HG02884 (cell line): ENCODE measurements around the gene RABGAP1.

Experiments
- ATAC-seq: cut with Tn5 transposase; IDR thresholded peaks from one replicate; pipeline ENCODE4 v1.9.1; 2021; ENCODE audit warnings: mild to moderate bottlenecking, moderate library complexity; ENCODE audit not compliant: unreplicated experiment

Gene RABGAP1

DNA sequence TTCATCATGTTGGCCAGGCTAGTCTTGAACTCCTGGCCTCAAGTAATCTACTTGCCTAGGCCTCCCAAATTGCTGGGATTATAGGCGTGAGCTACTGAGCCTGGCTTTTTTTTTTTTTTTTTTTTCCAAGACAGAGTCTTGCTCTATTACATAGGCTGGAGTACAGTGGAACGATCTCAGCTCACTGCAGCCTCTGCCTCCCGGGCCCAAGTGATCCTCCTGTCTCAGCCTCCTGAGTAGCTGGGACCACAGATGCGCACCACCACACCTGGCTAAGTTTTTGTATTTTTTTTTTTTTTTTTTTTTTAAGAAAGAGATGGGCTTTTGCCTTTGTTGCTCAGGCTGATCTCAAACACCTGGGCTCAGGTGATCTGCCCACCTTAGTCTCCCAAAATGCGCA, 66.4 kb downstream of the RABGAP1 start:
- ATAC-seq, result no peak

DNA sequence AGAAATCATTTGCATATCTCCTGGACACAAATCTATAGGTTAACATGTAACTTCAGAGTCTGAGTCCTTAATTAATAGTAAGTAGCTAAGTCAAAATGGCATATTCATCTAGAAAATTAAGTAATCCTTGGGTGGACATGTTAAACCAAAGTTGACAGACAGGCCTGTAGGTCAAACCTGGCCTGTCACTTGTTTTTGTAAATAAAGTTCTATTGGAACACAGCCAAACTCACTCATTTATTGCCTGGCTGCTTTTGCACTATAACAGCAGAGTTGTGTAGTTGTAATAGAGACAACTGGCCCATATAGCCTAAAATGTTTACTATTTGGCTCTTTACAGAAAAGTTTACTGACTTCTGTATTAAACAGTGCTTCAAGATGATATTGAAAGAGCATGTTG, 68.1 kb downstream of the RABGAP1 start:
- no peak for ATAC-seq

DNA sequence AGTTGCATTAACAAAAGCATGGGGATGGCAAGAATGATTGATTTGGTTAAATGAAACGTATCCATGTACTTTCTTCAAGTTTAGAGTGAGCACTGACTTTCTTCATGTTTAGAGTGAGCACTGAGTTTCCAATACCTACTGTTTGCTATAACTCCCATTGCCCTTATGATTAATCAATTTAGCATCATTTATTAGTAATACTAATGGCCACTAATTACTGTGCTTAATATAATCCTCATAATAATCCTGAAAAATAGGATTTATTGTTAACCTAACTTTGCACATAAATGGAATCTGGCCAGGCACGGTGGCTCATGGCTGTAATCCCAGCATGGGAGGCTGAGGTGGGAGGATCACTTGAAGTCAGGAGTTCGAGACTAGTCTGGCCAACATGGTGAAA, 70.6 kb downstream of the RABGAP1 start:
- no peak for ATAC-seq

DNA sequence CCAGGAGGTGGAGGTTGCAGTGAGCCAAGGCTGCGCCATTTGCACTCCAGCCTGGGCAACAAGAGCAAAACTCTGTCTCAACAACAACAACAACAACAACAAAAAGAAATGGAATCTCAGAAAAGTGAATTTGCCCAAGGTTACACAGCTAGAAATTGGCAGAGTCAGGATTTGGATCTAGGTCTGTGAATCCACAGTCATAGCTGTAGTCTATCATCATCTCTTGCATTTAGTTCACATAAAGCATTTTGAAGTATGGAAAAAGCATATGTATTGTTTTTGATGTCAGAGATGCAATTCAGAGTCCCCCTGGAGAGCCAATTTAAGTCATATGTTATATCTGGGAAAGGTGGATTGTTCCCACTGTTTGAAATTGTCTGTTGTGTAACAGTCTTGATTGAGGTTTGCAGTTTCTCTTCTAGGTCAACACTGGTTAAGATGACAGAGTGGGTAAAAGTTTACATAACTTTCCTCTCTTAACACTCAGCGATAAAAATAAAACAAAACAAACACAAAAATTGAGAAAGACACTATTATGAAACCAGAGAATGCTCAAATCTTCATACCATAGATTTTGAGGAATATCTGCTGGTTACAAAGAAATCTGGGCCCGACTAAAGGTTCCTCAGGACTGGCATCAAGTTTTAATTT, 71.2 kb downstream of the RABGAP1 start:
- no peak for ATAC-seq

DNA sequence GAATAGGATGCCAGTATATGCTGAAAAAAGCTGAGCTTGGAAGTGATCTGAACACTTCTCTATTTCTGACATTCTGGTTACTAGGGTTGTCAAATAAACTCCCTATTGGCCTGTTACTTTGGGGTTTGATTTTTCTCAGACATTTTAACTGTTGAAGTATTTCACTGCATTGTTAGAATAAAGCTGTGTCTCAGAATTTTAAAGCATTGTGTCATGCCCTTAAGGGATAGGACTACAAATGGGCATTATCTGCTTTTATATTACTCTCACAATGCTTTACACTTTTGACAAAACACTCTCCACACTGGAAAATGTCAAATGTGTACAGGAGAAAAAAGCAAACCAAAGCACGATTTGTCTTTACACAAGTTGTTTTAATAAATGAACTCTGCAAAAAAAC, 75.8 kb downstream of the RABGAP1 start:
- no peak for ATAC-seq

DNA sequence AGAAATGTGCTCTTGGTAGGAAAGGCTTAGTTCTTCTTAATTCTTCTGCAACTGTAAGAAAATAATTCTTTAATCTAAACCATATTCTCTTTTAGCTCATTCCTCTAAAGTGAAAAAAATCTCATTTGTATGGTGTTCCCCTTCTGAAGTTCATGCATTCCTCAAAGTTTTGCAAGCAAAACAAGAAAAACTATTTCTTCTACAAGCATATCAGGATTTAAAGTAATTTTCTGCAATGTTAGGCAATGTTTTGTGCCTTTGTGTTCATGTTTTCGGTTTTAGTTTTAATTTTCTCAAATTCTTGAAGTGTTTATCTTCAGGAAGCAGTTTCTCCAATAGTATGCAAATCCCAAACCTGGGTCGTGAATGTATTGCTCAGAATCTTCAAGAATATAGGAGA, 80.0 kb downstream of the RABGAP1 start:
- ATAC-seq, result no peak

DNA sequence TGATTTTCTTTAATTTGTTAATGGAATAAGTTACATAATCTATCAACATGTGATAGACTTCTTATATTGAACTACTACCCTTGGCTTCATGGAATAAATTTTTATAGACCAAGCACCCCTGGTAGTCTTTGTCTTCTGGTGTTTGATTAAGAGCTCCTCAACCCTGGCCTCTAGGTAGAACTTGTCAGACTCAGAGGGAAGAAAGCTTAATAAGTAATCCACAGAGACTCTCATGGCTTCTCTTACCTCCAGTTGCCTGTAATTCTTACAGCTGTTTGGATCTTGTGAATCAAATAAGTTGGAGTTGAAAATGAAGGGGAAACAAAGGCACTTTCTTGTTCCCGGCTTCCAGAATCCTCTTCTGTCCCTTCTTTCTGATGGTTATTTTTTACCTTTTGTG, 85.6 kb downstream of the RABGAP1 start:
- ATAC-seq, result no peak

DNA sequence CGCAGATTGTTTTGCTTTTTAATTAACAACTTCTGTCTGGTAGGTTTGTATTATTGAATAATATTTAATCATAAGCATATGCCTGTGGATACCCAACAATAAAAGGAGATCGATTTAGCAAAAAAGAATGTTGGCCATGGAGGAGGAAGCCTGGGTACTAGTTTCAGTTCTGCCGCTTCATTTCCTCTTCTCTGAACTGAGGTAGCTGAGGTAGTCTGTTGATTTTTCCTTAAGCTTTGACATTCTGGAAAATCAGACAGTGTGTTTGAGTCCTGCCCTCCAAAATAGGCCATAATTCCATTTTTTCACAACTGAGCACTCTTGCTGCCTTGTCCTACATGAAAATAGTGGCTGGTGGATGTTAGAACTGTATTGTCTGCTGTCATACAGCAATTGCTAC, 86.7 kb downstream of the RABGAP1 start:
- no peak for ATAC-seq

DNA sequence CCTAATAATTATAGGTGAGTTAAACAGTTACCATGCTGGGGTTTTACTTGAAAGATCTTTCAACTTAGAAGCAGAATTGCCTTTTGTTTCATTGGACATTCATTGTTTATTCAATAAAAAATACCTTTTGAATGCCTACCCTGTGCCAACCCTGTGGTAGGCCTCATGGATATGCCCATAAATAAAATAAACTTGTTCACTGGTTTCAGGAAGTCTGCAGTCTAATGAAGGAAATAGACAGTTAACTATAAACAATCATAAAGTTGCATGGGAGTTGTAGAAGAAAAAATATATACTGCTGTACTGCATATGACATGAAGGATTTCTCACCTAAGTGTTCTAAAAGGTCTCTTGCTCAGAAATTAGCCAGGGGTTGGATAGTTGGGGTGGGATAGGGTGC, 87.3 kb downstream of the RABGAP1 start:
- no peak for ATAC-seq

DNA sequence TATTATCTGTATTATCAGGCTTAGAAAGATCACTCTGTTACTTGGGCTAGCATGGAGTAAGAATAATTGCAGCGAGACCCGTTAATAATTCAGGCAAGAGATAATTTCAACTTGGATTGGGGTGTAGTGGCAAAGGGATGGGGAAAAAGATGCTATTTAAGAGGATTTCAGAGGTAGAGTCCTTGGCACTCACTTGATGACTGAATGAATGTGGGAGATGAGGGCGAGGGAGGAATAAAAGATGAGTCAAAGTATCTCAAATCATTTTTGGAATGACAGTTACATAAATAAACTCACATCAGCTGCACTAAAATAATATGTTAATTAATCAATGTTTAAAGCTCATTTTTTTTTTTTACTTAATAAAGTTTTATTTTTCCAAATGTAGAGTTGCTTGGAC, 88.2 kb downstream of the RABGAP1 start:
- no peak for ATAC-seq

DNA sequence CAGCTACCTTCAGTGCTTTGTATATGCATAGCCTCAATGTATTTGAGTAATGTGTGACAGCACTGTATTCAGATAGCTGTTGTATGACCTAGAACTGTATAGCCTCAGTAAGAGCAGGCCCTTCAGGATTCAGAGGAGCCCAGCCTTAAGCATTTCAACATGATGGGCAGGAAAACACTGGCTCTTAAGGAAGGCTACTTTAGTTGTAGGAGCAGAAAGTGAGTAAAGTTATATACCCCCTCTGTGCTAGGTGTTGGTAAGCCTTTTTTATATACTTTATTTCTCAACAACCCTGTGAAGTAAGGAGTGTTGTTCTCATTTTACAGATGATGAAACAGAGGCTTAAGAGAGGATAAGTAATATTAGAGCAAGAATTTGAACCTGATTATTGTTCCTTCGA, 91.1 kb downstream of the RABGAP1 start:
- ATAC-seq, result no peak

DNA sequence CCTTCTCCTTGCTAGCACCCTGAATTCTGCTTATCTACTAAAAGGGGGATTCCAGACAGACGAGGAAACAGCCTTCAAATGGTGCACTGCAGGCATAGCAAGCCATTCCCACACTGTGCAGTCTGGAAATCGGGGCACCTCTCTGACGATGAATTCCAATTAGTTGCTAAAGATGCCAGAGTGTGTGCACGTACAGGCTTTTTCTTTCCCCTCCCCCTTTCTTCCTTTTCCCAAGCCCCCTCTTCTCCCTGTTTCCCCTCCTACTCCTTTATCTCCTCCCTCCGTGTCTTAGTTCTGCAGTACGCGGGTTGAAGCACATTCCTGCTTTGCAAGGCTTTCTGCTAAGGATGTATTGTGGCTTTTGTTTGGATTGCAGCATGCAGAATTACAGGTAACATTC, 92.5 kb downstream of the RABGAP1 start, which contains the start of gene GPR21:
TSS of gene GPR21 (plus strand) at position 316 of the 400 bp plus-strand sequence. CDS start 900 bp downstream, outside the sequence.
- no peak for ATAC-seq

DNA sequence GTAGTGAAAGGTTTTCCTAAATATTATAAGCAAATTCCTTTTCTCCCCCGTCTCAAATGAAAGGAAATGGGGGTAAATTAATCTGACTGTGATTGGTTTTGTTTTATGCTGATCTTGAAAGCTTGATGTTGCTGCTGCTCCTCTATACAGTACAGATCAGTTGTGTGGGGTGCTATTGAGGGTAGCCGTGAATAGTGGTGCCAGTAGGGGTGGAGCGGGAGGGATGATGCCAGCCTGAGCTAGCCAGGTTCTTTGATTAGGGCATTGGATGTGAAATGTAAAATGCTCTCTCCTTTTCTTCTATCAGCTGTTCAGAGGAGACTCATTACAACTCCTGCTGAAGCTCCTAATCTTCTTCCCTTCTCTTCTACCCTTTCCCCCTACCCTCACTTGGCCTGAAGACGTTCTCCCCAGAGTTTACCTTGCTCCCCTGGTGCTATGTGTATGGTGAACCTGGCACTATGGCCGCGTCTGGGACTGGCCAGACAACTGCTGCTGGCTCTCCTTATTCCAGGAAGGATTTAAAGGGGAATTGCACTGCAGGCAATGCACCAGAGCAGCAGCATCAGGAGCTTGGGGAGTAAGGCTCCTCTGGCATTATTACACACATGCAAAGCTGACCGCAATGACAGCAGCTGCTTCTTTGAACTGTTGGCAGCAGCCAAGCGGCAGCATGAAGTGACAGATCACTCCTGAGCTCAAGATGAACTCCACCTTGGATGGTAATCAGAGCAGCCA, 93.2 kb downstream of the RABGAP1 start:
- no peak for ATAC-seq

DNA sequence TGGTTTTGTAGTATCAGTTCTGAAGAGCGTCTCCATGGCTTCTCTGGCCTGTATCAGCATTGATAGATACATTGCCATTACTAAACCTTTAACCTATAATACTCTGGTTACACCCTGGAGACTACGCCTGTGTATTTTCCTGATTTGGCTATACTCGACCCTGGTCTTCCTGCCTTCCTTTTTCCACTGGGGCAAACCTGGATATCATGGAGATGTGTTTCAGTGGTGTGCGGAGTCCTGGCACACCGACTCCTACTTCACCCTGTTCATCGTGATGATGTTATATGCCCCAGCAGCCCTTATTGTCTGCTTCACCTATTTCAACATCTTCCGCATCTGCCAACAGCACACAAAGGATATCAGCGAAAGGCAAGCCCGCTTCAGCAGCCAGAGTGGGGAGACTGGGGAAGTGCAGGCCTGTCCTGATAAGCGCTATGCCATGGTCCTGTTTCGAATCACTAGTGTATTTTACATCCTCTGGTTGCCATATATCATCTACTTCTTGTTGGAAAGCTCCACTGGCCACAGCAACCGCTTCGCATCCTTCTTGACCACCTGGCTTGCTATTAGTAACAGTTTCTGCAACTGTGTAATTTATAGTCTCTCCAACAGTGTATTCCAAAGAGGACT, 94.2 kb downstream of the RABGAP1 start:
- ATAC-seq, result no peak

DNA sequence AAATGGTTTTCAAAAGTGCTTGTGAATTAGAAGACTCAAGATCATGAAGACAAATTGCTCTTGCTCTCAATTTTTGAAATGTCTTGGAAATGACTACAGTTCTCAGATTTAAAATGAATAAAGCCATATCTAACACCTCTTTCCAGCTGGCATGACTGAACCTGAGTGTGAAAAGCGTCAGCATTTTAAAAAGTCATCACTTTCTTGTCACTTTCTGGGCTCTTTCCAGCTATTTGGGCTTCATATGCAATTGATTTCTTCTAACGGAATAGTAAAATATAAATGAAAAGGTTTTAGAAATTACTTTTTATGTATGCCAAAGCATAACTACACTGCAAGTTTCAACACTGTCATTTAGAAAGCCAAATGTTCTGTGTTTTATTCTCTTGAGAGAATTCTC, 95.0 kb downstream of the RABGAP1 start:
- ATAC-seq, result no peak

DNA sequence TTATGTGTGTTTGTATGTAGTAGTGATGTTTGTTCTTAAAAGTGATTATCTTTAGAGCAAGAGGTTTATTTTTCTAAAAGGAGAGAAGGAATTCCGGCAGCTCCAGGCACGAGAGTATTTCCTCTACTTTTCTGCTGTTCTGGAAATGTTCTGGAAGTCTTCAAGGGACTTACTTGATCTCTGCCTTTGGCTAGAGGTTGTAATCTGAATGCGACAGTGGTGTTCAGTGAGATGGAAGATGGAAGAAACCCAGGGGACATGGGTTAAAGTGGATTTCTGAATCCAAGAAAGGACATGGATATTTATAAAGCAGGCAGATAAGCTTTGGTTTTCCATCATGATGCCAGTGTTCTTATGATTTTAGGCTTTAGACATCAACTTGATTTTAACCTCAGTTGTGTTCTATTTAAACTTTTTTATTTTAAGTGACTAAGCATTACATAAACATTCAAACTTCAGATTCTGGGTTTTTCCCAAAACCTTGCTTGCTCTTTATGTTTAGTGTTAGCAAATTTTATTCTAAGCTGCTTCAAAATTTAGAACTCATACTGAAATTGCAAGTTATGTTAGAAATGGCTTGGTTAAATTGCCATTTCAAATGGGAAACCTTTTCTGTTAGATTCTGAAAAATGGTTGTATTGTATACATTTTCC, 96.2 kb downstream of the RABGAP1 start:
- no peak for ATAC-seq

DNA sequence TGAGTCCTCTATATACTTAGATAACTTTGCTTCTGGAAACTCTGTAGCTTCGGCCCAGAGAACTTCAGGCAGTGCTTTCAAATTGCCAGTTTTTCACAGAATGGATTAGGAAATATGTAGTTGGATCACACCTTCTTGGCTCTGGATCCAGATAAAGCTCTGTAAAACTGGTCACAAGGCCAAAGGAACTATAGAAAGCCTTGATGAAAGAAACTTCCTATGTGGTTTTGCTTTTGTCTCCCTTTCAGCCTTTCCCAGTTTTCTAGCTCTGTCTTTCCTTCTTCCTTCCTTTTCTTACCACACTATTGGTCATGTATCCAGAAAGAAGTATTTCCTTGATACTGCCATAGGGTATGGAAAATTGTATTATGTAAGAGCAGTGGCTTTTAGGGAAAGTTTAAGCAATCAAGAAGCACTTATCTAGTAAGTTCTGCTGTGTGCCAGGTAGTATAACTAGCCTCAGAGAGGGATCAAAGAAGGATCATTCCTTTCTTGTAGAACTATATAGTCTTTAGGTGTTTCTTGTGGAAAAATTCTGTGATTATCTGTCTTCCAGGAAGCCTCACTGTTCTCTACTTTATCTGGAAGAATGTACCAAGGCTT, 98.9 kb downstream of the RABGAP1 start:
- ATAC-seq, result no peak

DNA sequence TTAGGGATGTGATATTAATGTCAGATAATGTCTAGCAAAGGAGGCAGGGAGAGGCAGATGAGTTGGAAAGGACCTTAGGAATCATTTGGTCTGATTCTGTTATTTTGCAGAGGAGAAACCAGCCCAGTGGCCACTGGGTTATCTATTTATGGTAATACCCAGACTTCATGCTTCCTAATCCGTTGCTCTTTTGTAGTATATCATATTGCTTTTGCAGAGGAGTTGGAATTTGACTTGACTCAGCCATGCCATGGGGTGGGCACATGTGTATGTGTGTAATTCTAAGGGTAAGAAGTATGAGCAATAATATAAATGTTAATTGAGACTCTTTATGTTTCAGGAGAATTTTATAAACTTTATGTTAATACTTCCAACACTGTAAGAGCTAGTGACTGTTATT, 100.0 kb downstream of the RABGAP1 start:
- ATAC-seq, result no peak

DNA sequence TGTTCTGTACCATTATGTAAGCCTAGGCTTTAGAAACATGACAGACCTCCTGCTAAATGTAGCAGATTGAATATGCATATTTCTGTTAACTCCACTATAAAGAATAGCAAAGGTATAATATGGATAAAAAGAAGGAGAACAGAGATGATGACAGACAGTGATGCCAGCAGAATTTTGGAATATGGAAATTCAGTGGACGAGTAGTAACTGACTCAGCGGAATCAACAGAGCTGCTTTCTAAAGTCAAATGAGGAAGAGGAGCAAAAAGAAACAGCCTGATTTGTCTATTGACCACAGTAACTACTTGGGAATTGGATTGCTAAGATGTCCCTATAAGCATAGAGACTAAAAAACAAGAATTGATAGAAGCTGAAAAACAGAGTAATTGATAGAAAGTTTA, 100.7 kb downstream of the RABGAP1 start:
- no peak for ATAC-seq

DNA sequence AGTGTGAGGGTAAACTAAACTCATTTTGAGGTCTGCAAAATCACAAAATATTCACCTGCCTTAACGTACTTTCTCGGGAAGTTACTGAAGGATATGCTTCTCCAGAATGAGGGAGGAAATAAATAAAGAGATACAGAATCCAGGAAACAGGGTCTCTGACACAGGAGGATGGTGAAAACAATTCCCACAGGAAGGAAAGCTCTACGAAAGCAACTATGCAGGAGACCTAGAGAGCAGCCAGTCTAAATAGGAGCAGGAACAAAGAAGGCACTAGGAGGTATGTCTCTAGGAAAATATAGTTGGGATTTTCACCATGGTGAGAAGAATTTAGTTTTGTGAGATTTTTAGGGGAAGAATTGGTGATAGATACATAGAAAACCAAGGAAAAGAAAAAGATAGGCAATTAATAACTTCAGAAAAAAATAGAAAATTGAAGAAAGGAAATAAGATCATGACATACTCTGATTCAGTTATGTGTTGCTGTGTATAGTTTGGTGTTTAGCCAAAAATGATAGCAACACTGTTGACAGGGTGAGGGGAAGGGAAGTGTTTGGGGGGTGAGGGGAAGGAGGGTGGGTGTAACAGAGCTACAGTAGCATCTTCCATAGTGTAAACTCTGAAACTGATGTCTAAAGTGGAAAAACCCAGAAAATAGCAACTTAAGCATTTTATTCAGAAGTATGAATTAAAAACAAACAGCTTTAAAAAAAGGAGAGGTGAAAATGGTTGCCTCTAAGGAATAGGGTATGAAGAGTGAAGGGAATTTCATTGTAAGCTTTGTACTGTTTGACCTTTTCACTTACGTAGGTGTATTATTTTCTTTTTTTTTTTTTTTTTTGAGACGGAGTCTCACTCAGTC, 102.5 kb downstream of the RABGAP1 start:
- ATAC-seq, result no peak
